ENCODE data around the gene ATP2B3. TPM values are rescaled to one million over a fixed set of nuclear protein-coding genes. Genes with fewer than 3 reads are reported as not detected.

Gene ATP2B3
- total RNA-seq, 1 experiment from 2014 or later: not detected

- DNase-seq (ENCODE audit: low read depth): no peak
These were observed 48.6 kb downstream of the ATP2B3 start for GRCh38 chrX:153565996-153566580.

- DNase-seq (ENCODE audit: low read depth): no peak
These were observed 51.1 kb downstream of the ATP2B3 start for GRCh38 chrX:153568451-153569011.

DNA sequence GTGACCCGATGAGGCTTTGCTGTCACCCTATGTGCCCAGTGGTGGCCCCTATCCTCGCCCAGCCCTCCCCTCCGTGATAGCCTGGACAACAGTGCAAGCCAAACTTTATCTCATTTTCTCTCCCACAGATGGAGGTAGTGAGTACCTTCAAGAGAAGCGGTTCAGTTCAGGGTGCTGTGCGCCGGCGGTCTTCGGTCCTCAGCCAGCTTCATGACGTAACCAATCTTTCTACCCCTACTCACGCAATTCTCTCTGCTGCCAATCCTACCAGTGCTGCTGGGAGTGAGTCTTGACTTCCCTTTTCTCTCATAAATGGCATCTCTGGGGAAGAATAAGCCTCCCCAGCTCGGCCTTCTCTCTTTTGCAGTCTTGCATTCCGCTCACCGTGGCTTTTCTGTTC, 52.0 kb downstream of the ATP2B3 start:
- DNase-seq (ENCODE audit: low read depth): no peak

GRCh38 chrX:153571534-153571908, 54.1 kb downstream of the ATP2B3 start:
- DNase-seq (ENCODE audit: low read depth): no peak

- DNase-seq (ENCODE audit: low read depth): no peak
These were observed 55.2 kb downstream of the ATP2B3 start for GRCh38 chrX:153572601-153573000.

DNA sequence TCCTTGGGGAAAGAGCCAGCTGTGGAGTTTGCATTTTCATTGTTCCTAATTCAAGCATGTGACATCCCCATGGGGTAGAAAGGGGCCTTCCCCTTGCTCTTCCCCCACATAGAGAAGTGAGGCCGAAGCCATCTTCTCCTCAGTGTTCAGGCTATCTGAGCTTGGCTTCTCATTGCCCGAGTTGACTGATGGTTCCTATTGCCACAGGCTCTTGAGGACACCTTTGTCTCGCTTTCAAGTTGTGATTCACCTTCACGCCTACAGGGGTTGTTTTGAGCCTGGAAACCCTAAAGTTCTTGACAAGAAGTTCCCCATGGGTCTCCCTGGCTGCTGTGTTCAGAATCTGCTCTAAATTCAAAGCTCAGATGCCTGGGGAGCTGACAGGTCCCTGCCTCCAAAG, 56.5 kb downstream of the ATP2B3 start:
- no peak for DNase-seq (ENCODE audit: low read depth)

DNA sequence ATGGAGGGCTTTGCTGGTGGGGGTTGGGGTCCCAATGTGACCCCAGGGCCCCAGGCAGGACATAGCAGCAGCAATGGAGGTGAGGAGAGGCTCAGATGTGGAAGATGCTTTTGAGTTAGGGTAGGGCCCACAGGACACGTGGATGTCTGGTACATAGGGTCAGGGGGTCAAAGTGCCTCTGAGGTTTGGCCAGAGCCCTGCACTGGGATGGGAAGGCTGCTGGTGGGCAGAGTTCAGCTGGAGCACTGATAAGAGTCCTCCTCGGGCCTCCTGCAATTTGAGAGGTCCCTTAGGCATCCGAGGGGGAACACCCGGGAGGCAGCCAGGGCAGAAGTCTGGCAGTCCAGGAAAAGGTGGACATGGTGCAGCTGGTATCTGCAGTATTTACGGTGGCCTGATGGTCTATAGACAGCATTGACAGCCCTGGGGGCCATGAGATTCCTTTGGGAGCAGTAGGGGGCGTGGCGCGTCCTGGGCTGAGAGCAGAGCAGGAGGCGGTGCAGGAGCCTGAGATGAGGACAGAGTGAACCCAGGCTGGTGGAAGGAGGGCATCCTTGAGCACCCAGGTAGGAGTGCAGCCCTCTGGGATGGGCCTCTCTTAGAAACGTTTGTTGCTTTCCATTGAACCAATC, 58.9 kb downstream of the ATP2B3 start:
- no peak for DNase-seq (ENCODE audit: low read depth)

- no peak for DNase-seq (ENCODE audit: low read depth)
These were observed 59.5 kb downstream of the ATP2B3 start for GRCh38 chrX:153576961-153577360.

DNA sequence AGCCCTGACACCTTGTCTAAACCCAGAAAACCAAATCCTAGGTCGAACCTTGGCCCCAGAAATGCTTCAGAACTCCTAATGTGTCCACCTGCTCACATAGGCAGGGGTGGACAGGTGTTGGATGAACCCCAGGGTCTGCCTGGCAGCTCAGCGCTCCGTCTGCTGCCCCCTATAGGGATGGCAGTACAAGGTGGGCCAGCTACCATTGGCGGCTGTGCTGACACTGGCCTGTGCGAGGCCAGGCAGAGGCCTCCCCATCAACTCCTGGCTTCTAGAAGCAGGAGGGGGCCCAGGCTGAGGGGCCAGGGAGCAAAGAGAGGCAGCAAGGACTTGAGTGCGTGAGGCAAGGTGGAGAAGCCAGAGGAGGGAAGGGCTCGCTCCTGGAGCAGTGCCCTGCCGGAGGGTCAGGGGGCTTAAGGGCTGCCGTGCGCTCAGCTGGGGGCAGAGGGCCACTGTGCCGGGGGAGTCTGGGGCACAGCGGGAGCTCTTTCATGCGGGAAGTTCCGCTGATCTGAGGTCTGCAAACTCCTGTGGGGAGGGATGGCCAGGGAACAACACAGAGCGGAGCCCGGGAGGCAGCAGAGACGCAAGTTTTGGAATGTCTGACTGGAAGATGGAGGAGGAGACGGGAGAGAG, 60.9 kb downstream of the ATP2B3 start:
- DNase-seq (ENCODE audit: low read depth): no peak

DNA sequence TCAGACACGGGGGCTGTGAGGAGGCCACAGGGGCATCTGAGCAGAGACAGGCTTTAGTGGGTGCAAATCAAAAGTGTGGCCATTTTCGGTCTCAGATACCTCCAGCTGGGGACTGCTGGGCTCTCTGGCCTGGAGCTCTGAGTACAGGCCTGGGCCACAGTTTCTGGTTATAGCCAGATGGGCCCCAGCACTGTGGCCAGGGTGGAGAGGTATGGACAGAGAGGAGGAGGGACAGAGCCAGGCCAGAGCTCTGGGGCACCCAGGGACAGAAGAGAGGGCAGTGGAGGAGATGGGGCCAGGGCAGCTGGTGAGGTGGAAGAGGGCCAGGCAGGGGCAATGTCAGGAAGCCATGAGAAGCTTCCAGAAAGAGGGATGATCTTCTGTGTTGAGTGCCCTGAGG, 61.4 kb downstream of the ATP2B3 start:
- DNase-seq (ENCODE audit: low read depth): no peak

DNA sequence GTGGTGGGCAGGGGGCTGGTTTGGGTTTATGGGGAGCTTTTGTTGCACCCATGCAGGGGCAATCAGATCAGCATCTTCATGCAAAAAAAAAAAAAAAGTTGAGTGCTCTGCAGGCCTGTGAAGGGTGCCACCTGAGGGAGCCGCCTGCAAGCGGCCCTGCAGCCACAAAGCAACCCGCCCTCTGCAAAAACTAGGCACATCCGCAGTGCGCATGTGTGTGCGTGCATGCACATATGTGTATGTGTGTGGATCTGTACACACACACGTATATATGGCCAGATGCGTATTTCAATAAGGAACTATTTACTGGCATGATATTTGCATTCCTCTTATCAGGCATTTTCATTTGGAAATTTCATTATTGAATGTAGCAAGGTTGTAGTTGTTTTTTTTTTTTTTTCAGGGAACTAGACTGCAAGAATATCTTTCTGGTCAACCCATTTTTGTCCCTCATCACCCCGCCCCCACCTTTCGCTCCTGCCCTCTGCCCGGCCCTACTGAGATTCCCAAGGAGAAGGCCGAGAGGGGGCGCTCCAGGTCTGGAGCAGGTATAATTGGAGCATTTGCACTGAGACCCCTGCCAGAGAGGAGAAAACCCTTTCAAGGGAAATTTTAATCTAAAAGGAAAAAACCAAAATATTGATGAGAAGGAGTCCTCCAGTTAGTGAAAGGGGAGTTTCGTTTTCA, 63.4 kb downstream of the ATP2B3 start:
- no peak for DNase-seq (ENCODE audit: low read depth)

GRCh38 chrX:153582896-153583295, 65.5 kb downstream of the ATP2B3 start:
- DNase-seq (ENCODE audit: low read depth): no peak

GRCh38 chrX:153583433-153583832, 66.0 kb downstream of the ATP2B3 start:
- DNase-seq (ENCODE audit: low read depth): no peak

- no peak for DNase-seq (ENCODE audit: low read depth)
These were observed 68.4 kb downstream of the ATP2B3 start for GRCh38 chrX:153585827-153586226.

DNA sequence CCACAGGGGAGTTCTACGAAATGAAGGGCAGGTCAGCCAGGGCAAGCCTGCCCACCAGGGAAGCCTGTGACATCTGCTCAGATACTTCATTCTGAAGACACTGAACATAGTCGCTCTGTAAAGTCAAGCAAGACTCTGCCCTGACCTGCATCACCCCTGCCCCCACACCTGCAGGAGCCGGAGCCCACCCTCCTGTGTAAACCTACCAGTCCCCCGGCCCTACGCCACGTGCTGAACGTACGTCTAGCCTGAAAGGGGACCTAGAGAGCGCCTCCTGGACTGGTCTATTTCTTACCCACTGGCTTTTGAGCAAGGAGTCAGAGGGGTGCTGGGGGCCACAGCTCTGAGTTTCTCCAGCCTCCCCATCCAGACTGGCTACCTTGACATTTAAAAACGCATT, 69.9 kb downstream of the ATP2B3 start:
- no peak for DNase-seq (ENCODE audit: low read depth)

- DNase-seq (ENCODE audit: low read depth): no peak
These were observed 70.8 kb downstream of the ATP2B3 start for GRCh38 chrX:153588021-153588781.

DNA sequence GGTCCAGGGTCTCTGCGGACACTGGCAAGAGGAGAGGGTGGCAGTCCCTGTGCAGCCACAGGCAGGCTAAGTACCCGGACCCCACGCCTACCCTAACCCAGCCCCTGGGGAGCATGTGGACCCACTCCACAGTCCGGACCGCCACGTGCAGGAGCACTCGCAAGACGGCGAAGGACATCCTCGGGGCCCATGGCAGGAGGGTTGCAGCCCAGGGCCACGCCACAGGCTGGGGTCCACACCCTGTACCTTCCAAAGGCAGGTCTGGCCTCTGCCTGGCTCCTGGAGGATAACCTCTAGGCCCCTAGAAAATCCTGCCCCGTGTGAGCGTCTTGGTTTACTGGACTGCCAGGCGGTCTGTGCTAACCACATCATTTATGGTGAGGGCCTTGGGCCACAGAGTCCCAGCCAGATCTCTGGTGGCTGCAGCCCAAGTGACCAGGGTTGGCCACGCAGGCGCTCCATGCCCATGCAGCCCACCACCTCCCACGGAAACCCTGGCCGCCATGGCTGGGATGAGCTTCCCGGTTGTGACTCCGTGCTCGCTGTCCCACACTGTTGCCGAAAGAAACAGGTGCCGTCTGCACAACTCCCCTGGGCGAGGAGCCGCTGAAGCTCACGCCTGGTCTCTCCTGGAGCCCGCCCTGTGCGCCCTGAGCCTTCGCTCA, 71.5 kb downstream of the ATP2B3 start:
- DNase-seq (ENCODE audit: low read depth): no peak

- no peak for DNase-seq (ENCODE audit: low read depth)
These were observed 73.8 kb downstream of the ATP2B3 start for GRCh38 chrX:153590961-153591956.

DNA sequence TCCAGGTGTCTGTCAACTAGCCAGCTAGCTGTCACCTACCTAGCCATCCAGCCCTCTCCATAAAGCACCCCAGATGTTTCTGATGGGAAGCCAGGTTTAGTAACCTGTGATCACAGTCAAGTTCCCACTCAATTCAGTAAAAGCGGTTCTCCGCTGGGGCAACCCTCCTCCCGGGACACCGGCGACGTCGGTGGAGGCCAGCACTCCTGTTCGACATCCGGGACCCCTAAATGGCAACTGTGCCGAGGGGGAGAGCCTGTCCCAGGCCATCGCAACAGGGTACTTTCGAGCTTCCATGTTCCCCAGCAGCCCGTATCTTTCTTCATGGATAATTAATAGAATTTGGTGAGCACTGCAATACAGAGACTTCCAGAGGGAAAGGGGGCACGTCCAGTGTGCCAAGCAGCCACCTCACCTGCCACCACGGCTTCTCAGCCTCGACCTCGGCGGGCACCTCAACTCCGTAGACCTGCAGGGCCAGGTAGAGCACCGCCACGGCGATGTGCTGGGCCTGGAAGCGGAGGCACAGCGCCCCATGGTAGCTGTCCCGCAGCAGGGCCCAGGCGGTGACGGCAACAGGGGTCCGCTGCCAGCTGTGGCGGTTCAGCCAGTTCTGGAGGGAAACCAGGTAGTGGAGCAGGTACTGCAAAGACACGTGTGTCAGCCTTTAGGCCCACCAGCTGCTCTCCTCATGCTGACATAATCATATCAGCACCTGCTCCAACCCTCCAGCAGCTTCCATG, 74.8 kb downstream of the ATP2B3 start:
- no peak for DNase-seq (ENCODE audit: low read depth)

Data from HT1080 (cell line).